K562 (cell line): ENCODE results near the gene ZFYVE28. TPM values are rescaled to one million over a fixed set of nuclear protein-coding genes. Genes with fewer than 3 reads are reported as not detected.
A peak's percentile ranks its signal among the peaks of the same experiment; 100 is the strongest.

Experiments
- ATAC-seq: fragments of 200-7000 bp; cut with Tn5 transposase; 3 replicates; pipeline ENCODE4 v1.9.1; 2020; ENCODE audit warnings: moderate library complexity
- BruUV-seq: library from RNA; stranded (reverse); fragments of 400-500 nt; replicated peaks from 2 replicates; lab custom pipeline; 2021; lab: Mats Ljungman, UMichigan
- CTCF ChIA-PET: fragments of 300-600 bp; formaldehyde crosslinking; extraction: SDS; loops from one replicate; lab custom pipeline; 2021; ENCODE audit warnings: low intra/inter-chr PET ratio; lab: Yijun Ruan, JAX
- POLR2A ChIA-PET: fragments of 300-600, 350-650 bp; sonication (Branson Sonifier 250); formaldehyde crosslinking; extraction: SDS; loops from one replicate; lab custom pipeline; 2021; ENCODE audit warnings: antibody characterized with exemption, inconsistent platforms; lab: Yijun Ruan, JAX
- DNase-seq, 4 experiments: peaks; one replicate each; pipeline versions ENCODE4 v3.0.0 to v3.0.0-alpha.2; 2011 to 2018; ENCODE audit warnings: low spot score in 3 of 4, mixed read lengths in 3 of 4; ENCODE audit errors: extremely low read depth in 1 of 4
- FAIRE-seq: peaks from 2 replicates; lab custom pipeline; 2011; peaks lifted over from hg19 to GRCh38; lab: Jason Lieb, UNC
- H2AFZ ChIP-seq: 2 replicates; pipeline ENCODE4 v1.6.0; 2011; ENCODE audit warnings: low read depth, low read length, control low read depth, inconsistent platforms
- H3K27ac ChIP-seq: fragments of 200-600 bp; 3 replicates; pipeline ENCODE4 v1.8.0; 2011; ENCODE audit warnings: low read depth, mild to moderate bottlenecking, control low read depth, inconsistent platforms, low read length, moderate library complexity, mixed read lengths; ENCODE audit errors: extremely low read depth
- H3K27me3 ChIP-seq, 2 experiments: fragments of 300-600 bp in 1 of 2; 2 replicates in 1 of 2; 3 replicates in 1 of 2; pipeline versions ENCODE4 v1.6.0 to v1.8.0; 2011; ENCODE audit warnings: inconsistent platforms in 2 of 2, low read length in 2 of 2, mild to moderate bottlenecking in 1 of 2, mixed read lengths in 1 of 2, moderate library complexity in 1 of 2; ENCODE audit not compliant: control insufficient read depth in 2 of 2, insufficient read depth in 2 of 2
- H3K36me3 ChIP-seq: fragments of 300-600 bp; 3 replicates; pipeline ENCODE4 v1.8.0; 2011; ENCODE audit warnings: mild to moderate bottlenecking, low read length, inconsistent platforms; ENCODE audit not compliant: control insufficient read depth, insufficient read depth
- H3K4me1 ChIP-seq, 2 experiments: fragments of 200-600 bp in 1 of 2; replicated peaks in 1 of 2; 2 replicates in 1 of 2; 3 replicates in 1 of 2; pipeline versions ENCODE4 v1.5.1 to v1.8.0; 2011; ENCODE audit warnings: inconsistent platforms in 2 of 2, low read length in 2 of 2, mild to moderate bottlenecking in 1 of 2, mixed read lengths in 1 of 2, moderate library complexity in 1 of 2; ENCODE audit not compliant: control insufficient read depth in 2 of 2, insufficient read depth in 2 of 2
- H3K4me2 ChIP-seq: 2 replicates; pipeline ENCODE4 v1.6.1; 2011; ENCODE audit warnings: low read length, control low read depth, inconsistent platforms, mixed read lengths; ENCODE audit not compliant: insufficient read depth
- H3K4me3 ChIP-seq: fragments of 200-600 bp; sonication (generic), shearing (Covaris generic); 2 replicates; pipeline ENCODE4 v1.5.1; 2016; ENCODE audit warnings: control low read depth, inconsistent platforms
- H3K79me2 ChIP-seq: fragments of 200-600 bp; 3 replicates; pipeline ENCODE4 v1.8.0; 2011; ENCODE audit warnings: low read length, inconsistent platforms; ENCODE audit not compliant: control insufficient read depth, insufficient read depth
- H3K9ac ChIP-seq, 2 experiments: 2 replicates each; pipeline versions ENCODE4 v1.6.0 to v1.6.1; 2011; ENCODE audit warnings: low read depth in 2 of 2, low read length in 2 of 2, control low read depth in 1 of 2, inconsistent platforms in 1 of 2, mild to moderate bottlenecking in 1 of 2, mixed read lengths in 1 of 2; ENCODE audit not compliant: insufficient read depth in 1 of 2
- H3K9me1 ChIP-seq: one replicate; pipeline ENCODE4 v1.6.0; 2011; ENCODE audit warnings: inconsistent platforms, mild to moderate bottlenecking, low read length, moderate library complexity; ENCODE audit not compliant: control insufficient read depth, insufficient read depth
- H3K9me3 ChIP-seq: replicated peaks from 2 replicates; pipeline ENCODE4 v1.5.1; 2011; ENCODE audit warnings: low read depth, low read length, inconsistent platforms; ENCODE audit not compliant: control insufficient read depth, insufficient read depth
- H4K20me1 ChIP-seq: replicated peaks from 2 replicates; pipeline ENCODE4 v1.6.1; 2011; ENCODE audit warnings: low read length, inconsistent platforms, mixed read lengths; ENCODE audit not compliant: control insufficient read depth, insufficient read depth
- EGR1 ChIP-seq: fragments of 450-650 bp; conservative IDR thresholded peaks from 2 replicates; pipeline ENCODE4 v1.6.1; 2017; ENCODE audit warnings: mild to moderate bottlenecking
- MTA1 ChIP-seq: fragments of 450-650 bp; IDR thresholded peaks from 2 replicates; pipeline ENCODE4 v1.6.1; 2017; ENCODE audit warnings: borderline replicate concordance
- MYBL2 ChIP-seq, 2 experiments: fragments of 450-650 bp in 1 of 2; sonication (generic) in 1 of 2; formaldehyde crosslinking in 1 of 2; IDR thresholded peaks; 2 replicates each; pipeline versions ENCODE4 v1.6.1 to v1.8.1; 2017 to 2022; ENCODE audit warnings: borderline replicate concordance in 1 of 2, inconsistent platforms in 1 of 2, low read depth in 1 of 2, mild to moderate bottlenecking in 1 of 2, missing genetic modification reagents in 1 of 2, moderate library complexity in 1 of 2
- NFE2 ChIP-seq: IDR thresholded peaks from 2 replicates; pipeline ENCODE4 v1.6.1; 2014; ENCODE audit warnings: antibody characterized with exemption, low read depth
- PHB ChIP-seq: fragments of 250-450 bp; sonication (Bioruptor Pico); IDR thresholded peaks from 2 replicates; pipeline ENCODE4 v1.5.0; 2021
- PHF20 ChIP-seq: fragments of 450-650 bp; IDR thresholded peaks from 2 replicates; pipeline ENCODE4 v1.6.1; 2018; ENCODE audit not compliant: partially characterized antibody
- RBFOX2 ChIP-seq: fragments of 200-400 bp; formaldehyde crosslinking; IDR thresholded peaks from 2 replicates; pipeline ENCODE4 v1.6.1; 2017; ENCODE audit warnings: low read depth, mild to moderate bottlenecking, low read length, moderate library complexity
- SP1 ChIP-seq: sonication (generic); formaldehyde crosslinking; IDR thresholded peaks from 2 replicates; pipeline ENCODE4 v1.8.1; 2022; ENCODE audit warnings: mild to moderate bottlenecking, missing genetic modification reagents
- WGBS: fragments of 100-300 bp; shearing (Covaris generic); methylation state at CpG from one replicate; pipeline ENCODE4 v1.1.6; 2016; ENCODE audit warnings: low coverage, mixed read lengths; ENCODE audit not compliant: insufficient coverage; ENCODE audit errors: missing lambda C conversion rate; 5-methylcytosine and 5-hydroxymethylcytosine counted together
- in situ Hi-C: fragments of 300-500 bp; cut with MboI; formaldehyde crosslinking; loops from 4 replicates; pipeline ENCODE4 v1.15.0; 2018; ENCODE audit warnings: inconsistent platforms, mixed read lengths
- intact Hi-C: fragments of 100-400 bp; cut with micrococcal nuclease; formaldehyde crosslinking; loops from 2 replicates; pipeline ENCODE4 v1.14.2; 2022
- polyA plus RNA-seq, 8 experiments: library from polyadenylated mRNA; depleted of rRNA in 4 of 8; stranded (reverse) in 5 of 8; unstranded in 3 of 8; fragments of >200 nt; fragmentation: Nextera tagmentation in 2 of 8; fragmentation: Illumina TruSeq in 1 of 8; extraction: Ambion mirVana in 2 of 8; extraction: Trizol in 1 of 8; gene quantifications; 2 replicates each; pipeline versions ENCODE4 v1.2.1 to v1.2.3, GENCODE V29; 2011 to 2014; ENCODE audit warnings: inconsistent platforms in 1 of 8, missing spikeins in 1 of 8
- total RNA-seq, 7 experiments: library from RNA; depleted of rRNA in 6 of 7; stranded (reverse); fragments of >200 nt in 6 of 7; fragmentation: Illumina TruSeq in 2 of 7; extraction: Trizol in 2 of 7; gene quantifications; 2 replicates each; pipeline versions ENCODE4 v1.2.1 to v1.2.3, GENCODE V29; 2011 to 2021; ENCODE audit warnings: low replicate concordance in 1 of 7
- TF ChIP-seq, protein P1 (sequence below), 3 experiments: fragments of 200-800 bp in 1 of 3; sonication (Bioruptor generic) in 1 of 3; sonication (generic) in 1 of 3; formaldehyde crosslinking in 1 of 3; IDR thresholded peaks; 2 replicates each; pipeline versions ENCODE4 v1.6.1 to v1.8.0; 2016 to 2022; ENCODE audit warnings: mild to moderate bottlenecking in 2 of 3, missing compliant biosample characterization in 2 of 3, missing genetic modification characterization in 2 of 3, missing genetic modification reagents in 1 of 3

The ZFYVE28 gene
- total and polyA plus RNA-seq, 9 of the 15 experiments (the other 6 are each of a cell fraction or from before 2014, with no cell fraction given), result 1.3 to 24.8 (median 8.9) TPM

DNA sequence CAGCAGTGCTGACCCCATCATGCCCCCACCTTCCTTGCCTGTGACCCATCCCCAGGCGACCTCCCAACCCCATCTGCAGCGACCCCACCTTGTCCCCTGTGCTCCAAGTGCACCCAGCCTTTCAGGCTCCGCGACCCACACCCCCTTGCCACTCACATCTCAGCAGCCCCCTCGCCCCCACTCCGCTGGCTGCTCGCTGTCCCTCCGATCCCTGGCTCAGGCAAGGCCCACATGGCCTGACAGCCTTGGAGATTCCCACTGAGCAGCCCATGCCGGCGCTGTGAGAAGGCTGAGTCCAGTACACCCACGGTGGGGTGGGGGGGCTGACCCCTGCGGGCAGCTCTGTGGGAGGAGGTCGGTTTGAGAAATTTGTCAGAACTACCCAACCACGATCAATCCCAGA, 9.1 kb downstream of the ZFYVE28 start:
- H3K9me1 ChIP-seq, result no peaks in the 10 kb centered on the region
- BruUV-seq, result no TSS peak
- no peaks in the 10 kb centered on the region; the same call in 1 of the 2 replicates for H4K20me1 ChIP-seq
- no peak overlapping the region for H2AFZ ChIP-seq
- intact Hi-C loops, result no loop called here
- in situ Hi-C loops, result no loop called here
- H3K9me3 ChIP-seq, result no peaks in the 10 kb centered on the region
- DNase-seq (no peak), ATAC-seq (no peak), FAIRE-seq (no peak)
- H3K79me2 ChIP-seq, result peaks cover 71% of the 10 kb centered on the region
- no peaks in the 10 kb centered on the region for H3K36me3 ChIP-seq
- 72% methylated on average over 10 of the region's 14 CpGs for WGBS
- POLR2A ChIA-PET, result interaction anchor here (0.6 kb wide), 1 partner anchor 84 kb away, joined by 3 read pairs; no protein-coding TSS in a partner anchor
- peaks cover 48 to 67% of the 10 kb centered on the region in 2 experiments for H3K4me1 ChIP-seq
- CTCF ChIA-PET, result no interaction called here
- no peak overlapping the region for H3K4me3 ChIP-seq
- H3K27me3 ChIP-seq, result no peaks in the 10 kb centered on the region
- H3K9ac ChIP-seq, result peak overlapping the region in 1 of 2 experiments; percentile 73; a peak in 2 of 4 replicates
- TF ChIP-seq MYBL2 (IDR thresholded peaks at IDR 0.05; ENCODE audit: low read depth), result no peak
- no peak for TF ChIP-seq MYBL2 (CRISPR knock-in tag; IDR thresholded peaks at IDR 0.05; ENCODE audit: borderline replicate concordance)
- peak; percentile 52 for TF ChIP-seq EGR1
- no peak for TF ChIP-seq PHF20
- TF ChIP-seq, protein P1, sequence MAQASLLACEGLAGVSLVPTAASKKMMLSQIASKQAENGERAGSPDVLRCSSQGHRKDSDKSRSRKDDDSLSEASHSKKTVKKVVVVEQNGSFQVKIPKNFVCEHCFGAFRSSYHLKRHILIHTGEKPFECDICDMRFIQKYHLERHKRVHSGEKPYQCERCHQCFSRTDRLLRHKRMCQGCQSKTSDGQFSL (CRISPR knock-in tag; IDR thresholded peaks at IDR 0.05), result peak; percentile 45; the same call in 1 of the 2 replicates
- TF ChIP-seq, protein P1 (tag; IDR thresholded peaks at IDR 0.05), result no peak
- 0 out of 2 replicates have a peak, but pooled peaks have one; percentile 29 for TF ChIP-seq RBFOX2
- TF ChIP-seq NFE2, result no peak
- no peak for TF ChIP-seq PHB (CRISPR knock-in tag)
- no peak for TF ChIP-seq SP1
- no peak for TF ChIP-seq MTA1
- peak overlapping the region; percentile 8; the same call in 1 of the 3 replicates for H3K27ac ChIP-seq
- no peak overlapping the region for H3K4me2 ChIP-seq
